Stimulated activated CD4-positive, alpha-beta T cell treated with anti-CD3 and anti-CD28 coated beads, Interleukin-1b, Interleukin-23, amount 100 ng/mL, for 1 hour (primary cell): Measurements from ENCODE around the gene CDCA5.
A peak's percentile ranks its signal among the peaks of the same experiment; 100 is the strongest.

Source experiments
- DNase-seq, 2 donors: peaks; one replicate each; pipeline ENCODE4 v3.0.0-alpha.2; 2020; ENCODE audit warnings: low read depth in 2 of 2

The CDCA5 gene

DNA sequence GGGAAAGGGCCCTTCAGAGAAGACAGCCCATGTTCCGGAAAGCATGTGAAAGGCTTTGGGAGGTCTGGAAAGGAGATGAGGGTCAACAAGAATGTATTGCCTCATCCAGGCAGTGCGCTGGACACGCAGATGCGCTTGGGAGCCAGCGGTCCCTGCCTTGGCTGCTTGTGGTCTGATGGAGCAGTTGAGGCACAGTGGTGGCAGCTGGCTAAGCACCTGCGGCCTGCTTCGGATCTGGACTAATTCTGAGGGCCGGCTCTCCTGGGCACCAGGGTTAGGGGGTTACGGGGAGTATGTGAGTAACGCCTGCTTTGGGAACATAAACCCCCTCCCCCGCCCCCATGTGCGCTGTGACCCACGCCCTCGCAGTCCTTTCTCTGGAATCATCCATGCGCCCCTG lies 23.2 kb upstream of the CDCA5 start:
- DNase-seq, result no peak

DNA sequence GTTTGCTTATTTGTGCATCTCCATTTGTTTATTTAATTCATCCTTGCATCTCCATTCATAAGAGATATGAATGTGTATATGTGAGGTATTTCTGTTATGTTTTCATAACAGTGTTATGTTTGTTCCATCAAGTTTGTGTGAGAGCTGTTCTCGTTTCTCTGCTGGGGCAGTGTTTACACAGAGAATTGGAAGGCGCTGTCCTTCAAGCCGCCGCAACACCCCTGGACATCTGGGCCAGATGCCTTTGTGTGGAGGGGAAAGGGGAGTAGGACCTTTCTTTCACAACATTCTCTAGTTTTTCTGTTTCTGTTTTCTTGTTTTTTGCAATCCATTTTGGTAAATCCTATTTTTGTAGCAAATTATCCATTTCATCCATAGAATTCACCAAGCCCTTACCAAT lies 20.8 kb upstream of the CDCA5 start:
- no peak for DNase-seq

DNA sequence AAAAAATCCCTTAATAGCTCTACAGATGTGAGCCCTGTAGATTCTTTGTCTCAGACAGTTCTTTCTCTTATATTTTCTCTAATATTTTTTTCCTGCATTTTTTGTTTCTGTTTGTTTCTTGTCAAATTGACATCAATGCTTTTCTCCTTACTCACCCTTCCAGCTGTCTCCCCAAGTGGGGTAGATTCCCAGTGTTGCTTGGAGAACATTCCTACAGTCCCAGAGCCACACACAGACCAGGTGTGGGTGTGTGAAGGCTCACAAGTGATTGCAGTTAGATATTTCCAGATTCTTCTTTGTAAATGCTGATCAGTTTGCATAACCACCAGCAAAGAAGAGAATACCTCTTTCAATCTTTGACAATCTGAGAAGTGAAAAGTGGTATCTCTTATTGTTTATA lies 19.6 kb upstream of the CDCA5 start:
- no peak for DNase-seq

DNA sequence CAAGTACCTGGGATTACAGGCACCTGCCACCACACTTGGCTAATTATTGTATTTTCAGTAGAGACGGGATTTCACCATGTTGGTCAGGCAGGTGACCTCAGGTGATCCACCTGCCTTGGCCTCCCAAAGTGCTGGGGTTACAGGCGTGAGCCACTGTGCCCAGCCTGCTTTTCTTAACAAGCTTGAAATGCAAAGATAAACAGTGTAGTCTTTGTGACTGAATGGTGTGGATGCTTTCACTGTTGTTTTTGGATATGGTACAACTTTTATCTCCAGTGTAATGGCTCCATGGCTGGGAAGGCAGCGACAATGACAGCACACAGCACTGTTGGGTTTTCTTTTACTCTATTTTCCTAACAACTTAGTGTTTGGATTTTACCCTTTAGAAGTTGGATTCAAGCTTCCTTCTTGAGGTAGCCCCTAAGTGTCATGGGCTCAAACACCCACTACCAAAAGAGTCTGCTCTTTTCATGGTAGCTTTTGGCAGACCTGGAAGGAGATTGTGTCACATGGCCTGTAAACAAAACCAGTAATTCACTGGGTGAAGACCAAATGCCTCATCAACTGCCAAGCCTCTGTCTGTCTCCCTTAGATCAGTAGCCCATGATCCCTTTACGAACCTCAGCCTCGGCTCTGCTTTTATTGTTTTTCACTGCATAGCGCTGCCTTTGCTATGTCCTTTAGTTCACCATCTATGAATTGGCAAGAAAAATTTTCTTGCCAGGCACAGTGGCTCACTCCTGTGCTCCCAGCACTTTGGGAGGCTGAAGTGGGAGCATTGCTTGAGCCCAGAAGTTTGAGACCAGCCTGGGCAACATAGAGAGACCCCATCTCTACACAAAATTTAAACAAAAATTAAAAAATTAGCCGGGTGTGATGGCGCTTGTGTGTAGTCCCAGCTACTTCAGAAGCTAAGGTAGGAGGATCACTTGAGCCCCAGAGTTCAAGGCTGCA lies 18.6 kb upstream of the CDCA5 start:
- no peak for DNase-seq

DNA sequence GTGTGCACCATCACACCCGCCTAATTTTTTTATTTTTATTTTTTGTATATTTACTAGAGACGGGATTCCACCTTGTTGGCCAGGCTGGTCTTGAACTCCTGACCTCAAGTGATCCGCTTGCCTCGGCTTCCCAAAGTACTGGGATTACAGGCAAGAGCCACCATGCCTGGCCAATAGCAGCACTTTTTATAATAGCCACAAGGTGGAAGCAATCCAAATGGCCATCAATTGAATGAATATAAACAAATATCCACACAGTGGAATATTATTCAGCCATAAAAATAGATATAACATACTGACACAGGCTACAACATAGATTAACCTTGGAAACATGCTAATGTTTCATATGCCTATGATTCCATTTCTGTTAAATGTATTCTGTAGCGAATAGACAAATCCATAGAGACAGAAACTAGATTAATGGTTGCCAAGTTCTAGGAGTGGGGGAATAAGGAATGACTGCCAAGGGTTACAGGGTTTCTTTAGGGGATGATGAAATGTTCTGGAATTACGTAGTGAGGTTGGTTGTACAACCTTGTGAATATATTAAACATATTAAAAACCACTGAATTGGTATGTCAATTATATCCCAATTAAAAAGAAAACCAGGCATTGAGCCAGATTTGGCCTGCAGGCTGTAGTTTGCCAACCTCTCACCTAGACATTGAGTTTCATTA lies 17.0 kb upstream of the CDCA5 start:
- no peak for DNase-seq

DNA sequence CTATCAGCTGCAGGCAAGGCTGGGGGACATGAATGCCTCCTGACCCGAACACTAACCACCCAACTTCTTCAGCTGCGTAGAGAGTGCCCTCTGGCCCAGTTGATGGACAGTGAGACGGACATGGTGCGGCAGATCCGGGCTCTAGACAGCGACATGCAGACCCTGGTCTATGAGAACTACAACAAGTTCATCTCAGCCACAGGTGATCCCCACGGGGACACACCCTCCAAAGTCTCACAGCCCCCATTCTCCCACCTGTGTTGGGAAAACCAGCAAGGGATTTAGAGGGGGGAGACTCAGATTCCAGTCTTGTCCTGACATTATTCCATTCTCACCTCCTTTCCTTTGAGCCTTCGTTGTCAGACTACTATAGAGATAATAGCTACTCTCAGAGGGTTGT lies 13.1 kb upstream of the CDCA5 start:
- DNase-seq, result no peak

DNA sequence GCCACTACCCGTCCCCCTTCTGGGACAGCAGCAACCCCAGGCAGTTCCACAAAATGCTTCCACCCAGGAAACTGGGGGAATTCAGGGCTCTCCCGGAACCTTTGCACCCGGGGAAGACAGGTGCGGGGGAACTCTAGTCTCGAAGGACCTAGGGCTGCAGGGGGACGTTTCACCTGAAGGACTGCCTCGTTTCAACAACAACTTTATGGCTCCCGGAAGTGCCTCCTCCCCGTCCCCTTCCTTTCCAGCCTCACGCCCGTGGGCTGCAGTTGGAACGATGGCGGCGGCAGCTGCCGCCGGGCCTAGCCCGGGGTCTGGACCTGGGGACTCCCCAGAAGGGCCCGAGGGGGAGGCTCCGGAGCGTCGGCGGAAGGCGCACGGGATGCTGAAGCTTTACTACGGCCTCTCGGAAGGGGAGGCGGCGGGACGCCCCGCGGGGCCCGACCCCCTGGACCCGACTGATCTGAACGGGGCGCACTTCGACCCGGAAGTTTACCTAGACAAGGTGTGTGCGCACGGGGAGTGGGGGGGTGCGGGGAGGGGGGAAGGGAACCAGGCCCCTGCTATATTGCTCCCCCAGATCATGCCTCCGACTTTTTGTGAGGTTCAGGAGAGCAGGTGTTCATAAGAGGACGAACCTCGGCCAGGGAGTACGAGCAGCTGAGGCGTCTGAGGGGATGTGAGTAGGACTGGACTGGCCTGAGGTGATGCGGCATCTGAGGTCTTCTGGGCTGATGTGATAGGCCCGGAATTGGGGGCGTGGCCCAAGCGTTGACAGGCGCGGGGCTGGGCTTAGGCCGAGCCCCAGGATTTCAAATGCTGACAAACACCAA lies 12.3 kb upstream of the CDCA5 start, which contains the start of gene VPS51:
Gene VPS51, plus strand, starts transcription at position 241 of the 833 bp plus-strand sequence. Its CDS starts 37 bp downstream, at position 278.
- peak; percentile 63 to 67 for DNase-seq

DNA sequence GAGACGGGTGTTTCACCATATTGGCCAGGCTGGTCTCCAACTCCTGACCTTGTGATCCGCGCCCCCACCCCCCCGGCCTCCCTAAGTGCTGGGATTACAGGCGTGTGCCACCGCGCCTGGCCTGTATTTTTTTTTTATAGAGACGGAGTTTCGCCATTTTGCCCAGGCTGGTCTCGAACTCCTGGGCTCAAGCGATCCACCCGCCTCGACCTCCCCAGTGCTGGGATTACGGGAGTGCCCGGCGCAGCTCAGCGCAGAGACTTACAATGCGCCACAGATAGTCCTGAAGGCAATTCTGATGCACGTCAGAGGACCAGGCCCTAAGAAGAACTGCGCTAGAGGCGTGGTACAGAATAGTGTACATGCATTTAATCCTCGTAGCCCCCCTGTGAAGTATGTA lies 11.6 kb upstream of the CDCA5 start:
- DNase-seq, result no peak

DNA sequence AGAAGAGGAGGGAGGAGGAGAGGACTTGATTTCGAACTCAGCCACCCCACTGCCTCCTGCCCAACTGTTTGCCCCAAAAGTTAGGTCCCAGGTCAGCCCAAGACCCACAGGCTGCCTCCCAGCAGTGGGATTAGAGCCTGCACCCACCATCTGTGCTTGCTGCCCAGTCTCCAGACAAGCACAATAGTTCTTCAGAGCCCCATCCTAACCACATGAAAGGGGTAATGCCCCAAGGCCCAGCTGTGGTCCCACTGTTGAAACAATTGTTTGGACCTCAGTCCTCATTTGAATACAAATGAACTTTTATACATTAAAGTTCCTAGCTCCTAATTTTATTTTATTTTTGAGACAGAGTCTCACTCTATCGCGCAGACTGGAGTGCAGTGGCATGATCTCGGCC lies 6.8 kb upstream of the CDCA5 start:
- no peak for DNase-seq

DNA sequence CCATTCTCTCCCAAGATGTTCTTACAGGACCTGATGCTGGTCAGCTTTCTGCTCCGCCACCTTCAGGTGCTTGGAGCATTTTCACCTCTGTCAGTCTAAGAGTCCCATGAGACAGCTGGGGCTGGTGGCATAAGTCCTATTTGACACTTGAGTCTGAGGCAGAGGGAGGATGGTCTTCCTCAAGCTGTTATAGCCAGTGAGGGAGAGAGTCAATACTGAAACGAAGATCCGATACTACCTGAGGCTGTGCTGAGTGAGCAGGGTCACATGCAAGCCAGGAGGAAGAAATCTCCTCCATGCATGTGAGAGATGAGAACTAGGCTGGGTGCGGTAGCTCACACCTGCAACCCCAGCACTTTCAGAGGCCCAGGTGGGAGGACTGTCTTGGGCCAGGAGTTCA lies 5.8 kb upstream of the CDCA5 start:
- DNase-seq, result no peak

DNA sequence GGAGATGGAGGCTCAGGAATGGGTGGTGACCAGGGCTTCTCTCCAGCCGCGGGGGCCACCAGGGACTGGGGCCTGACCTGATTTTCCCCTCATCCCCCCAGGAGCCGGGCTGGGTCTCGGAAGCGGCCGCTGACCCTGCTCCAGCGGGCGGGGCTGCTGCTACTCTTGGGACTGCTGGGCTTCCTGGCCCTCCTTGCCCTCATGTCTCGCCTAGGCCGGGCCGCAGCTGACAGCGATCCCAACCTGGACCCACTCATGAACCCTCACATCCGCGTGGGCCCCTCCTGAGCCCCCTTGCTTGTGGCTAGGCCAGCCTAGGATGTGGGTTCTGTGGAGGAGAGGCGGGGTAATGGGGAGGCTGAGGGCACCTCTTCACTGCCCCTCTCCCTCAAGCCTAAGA lies 4.0 kb upstream of the CDCA5 start:
- DNase-seq, result no peak

DNA sequence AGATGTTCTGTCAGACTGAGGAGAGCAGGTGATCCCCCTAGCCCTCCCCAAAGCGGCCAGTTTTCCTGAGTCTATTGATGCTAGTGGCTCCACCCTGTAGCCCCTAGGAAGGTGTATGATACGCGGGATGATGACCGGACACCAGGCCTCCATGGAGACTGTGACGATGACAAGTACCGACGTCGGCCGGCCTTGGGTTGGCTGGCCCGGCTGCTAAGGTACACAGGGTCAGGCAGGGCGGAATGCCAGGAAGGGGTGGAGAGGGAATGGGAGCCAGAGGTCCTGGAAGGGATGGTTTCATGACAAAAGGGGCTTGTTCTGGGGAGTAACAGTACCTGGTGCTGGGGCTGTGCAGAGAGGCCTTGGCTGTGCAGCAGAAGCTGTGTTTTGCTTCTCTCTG lies 3.4 kb upstream of the CDCA5 start:
- no peak for DNase-seq

DNA sequence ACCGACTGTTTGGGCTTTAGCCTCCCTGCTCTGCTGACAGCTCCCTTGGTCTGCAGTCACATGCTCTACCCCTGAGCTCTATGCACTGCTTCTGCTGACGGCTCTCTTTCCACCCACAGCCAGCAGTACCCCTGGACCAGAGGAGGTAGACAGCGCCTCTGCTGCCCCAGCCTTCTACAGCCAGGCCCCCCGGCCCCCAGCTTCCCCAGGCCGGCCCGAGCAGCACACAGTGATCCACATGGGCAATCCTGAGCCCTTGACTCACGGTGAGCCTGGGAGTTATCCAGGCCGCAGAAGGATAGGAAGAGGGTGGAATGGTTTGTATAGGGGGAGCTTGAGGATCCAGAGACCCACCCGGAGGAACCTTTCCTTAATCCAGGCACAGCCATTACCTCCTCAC lies 3.0 kb upstream of the CDCA5 start:
- DNase-seq, result no peak

DNA sequence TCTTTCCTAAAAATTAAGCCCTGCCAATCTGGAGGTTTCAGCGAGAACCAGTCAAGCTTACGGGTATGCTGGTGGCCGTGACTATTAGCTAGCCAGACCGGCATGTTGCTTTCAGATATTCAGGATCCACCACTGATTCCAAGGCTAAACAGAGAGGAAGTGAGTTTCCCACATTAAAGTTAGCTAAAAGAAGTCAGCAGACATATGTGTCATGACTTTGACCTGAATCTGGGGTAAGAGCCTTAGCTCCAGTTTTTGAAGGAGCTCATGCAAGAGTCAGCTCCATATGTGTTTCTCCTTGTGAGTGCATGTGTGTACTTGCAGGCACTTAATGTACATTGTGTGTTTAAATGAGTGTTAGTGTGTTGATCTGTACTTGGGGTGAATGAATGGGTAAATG lies 1.6 kb upstream of the CDCA5 start:
- no peak for DNase-seq

DNA sequence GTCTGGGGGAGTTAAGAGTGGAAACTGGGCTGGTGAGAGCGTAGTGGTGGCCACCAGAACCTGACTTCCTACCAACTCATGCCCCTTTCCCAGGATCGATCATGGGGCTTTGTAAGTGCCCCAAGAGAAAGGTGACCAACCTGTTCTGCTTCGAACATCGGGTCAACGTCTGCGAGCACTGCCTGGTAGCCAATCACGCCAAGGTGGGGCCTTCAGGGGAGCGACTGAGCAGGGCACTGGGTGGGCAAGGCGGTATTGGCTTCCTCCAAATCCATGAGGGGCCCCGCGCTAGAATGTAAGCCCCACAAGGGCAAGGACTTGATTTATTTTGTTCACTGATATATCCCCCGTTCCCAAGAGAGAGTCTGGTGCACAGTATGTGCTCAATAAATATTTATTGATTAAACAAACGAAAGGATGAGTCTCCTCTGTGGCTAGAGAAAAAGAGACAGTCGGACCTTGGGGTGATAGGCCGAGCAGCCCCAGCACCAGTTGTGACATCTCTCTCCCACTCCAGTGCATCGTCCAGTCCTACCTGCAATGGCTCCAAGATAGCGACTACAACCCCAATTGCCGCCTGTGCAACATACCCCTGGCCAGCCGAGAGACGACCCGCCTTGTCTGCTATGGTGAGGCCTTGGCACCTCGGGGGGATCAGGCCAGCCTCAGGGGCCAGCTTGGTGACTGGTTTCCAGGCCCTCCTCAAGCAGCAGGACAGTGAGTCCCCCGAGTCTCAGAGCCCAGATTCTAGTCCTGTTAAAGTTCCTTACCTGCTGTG lies 947 bp upstream of the CDCA5 start:
- DNase-seq, result no peak

DNA sequence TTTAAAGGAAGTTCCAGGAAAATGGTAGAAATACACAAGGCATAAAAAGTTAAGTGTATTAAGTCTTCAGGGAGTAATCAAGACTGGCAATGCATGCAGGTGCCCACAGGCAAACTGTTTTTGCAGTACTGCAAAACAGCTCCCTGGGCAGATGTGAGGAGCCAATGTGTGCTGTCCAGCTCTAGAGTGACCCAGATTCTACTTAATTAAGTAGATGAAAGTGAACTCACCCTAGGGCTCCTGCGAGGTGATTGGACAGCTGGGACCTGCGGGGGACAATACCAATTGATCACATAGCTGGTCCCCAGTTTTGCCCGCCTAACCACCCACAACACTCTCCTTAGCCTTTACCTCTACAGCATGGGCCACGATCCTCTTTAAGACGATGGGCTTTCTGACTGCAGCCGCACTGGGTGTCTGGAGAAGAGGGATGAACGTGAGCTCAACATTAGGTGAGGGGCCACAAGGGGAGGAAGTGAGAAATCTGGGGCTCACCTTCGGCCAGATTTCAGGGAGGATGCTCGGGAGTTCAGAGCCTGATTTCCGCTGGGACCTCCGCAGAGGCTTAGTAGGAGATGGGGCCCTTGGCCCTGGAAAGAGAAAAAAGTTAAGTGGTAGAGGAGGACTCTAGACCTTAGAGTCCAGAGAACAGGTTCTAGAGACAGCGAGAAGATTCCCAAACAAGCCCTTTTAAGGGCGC lies 556 bp downstream of the CDCA5 start:
- DNase-seq, result no peak

DNA sequence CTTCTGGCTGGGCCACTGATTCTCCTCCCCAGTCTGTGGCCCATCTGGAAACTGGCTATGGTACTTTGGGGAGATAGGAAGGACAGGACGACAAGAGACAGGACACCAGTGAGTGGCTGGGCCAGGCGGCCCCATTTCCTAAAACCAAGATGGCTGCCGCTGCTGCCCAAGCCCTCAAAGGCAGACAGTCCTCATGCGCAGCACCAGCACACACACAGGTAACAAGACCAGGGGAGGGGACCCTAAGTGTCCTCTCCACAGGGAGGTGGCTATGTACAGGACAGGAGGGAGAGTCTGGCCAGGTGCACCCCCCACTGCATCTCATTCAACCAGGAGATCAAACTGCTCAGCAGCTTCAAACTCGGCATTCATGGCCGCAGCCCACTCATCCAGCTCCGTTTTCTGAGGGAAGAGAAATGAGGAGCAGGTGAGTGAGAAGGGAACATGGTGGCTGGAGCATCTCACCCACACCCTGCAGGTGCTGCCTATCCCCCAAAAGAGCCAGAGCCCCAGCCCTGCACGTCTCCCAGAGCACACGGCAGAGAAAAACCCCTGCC lies 5.0 kb downstream of the CDCA5 start:
- DNase-seq, result no peak

DNA sequence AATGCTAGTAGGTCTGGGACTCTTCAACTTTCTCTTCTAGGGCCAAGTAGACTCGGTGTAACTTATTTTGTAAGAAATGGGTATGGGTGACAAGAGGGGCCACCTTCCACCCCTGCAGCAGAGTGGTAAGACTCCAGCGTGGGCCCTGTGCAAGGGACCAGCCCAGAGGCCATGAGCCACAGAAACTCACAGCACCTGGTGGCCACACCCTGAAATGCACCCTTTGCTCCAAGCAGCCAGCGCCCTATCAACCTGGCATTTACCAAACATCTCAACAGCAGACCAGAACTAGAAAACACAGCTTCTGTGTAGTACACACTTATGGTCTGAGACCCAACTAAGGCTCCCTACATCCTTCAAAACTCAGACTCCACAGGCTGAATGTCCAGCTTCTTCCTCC lies 5.7 kb downstream of the CDCA5 start:
- DNase-seq, result peak; percentile 44 to 47

DNA sequence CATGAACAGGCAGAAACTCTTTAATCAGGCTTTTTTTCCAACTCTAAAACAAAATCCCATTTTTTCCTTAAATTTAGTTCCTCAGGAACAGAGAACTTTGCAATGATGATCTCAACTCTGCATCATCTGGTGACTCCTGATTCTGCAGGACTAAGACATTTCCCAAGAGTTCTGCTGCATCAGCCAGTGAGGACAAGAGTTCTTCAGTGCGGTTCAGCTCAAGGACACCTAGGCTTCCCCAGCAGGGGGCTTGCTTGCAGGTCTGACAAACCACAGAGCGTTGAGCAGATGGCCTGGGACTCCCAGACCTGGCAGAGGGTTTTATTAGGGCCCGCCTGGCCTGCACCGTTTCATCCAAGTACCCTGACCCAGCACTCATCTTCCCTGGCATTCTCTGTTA lies 6.4 kb downstream of the CDCA5 start:
- no peak for DNase-seq

DNA sequence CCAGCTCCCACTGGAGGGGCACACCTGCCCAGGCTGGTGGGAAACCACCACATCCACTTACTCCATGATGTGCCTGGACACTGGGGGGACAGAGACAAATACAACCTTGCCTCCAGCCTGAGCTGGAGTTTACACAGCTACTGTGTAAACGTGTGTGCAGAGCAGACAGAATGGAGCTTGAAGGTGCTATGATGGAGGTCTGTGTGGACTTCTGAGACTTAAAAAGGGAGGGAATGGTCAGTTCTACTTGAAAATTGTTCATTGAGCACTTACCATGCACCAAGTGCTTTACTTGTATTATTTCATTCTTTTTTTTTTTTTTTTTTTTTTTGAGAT lies 11.2 kb downstream of the CDCA5 start:
- DNase-seq, result no peak
